Astrocyte (in vitro differentiated cells and primary cell): ENCODE data around the gene MT1H. TPM values are rescaled to one million over a fixed set of nuclear protein-coding genes. Genes with fewer than 3 reads are reported as not detected.
A peak's percentile ranks its signal among the peaks of the same experiment; 100 is the strongest.
"Not testable (repeated sequence)": the region's sequence is repeated elsewhere in the genome, so short reads cannot be mapped to it uniquely, and the experiment has no call there.

Experiments used
- DNase-seq: peaks from one replicate; pipeline ENCODE4 v3.0.0-alpha.2; 2010; ENCODE audit warnings: low read depth
- FAIRE-seq: peaks from 2 replicates; lab custom pipeline; 2011; peaks lifted over from hg19 to GRCh38; lab: Jason Lieb, UNC
- H2AFZ ChIP-seq: 2 replicates; pipeline ENCODE4 v1.6.0; 2012; ENCODE audit warnings: low read depth, low read length, inconsistent platforms
- H3K27ac ChIP-seq: 2 replicates; pipeline ENCODE4 v1.5.1; 2011; ENCODE audit warnings: low read depth, low read length, inconsistent platforms
- H3K27me3 ChIP-seq: 2 replicates; pipeline ENCODE4 v1.6.0; 2011; ENCODE audit warnings: low read length, inconsistent platforms; ENCODE audit not compliant: insufficient read depth
- H3K36me3 ChIP-seq: 2 replicates; pipeline ENCODE4 v1.5.1; 2011; ENCODE audit warnings: low read length, inconsistent platforms; ENCODE audit not compliant: insufficient read depth
- H3K4me1 ChIP-seq: 2 replicates; pipeline ENCODE4 v1.5.1; 2011; ENCODE audit warnings: low read length, inconsistent platforms; ENCODE audit not compliant: insufficient read depth
- H3K4me2 ChIP-seq: 2 replicates; pipeline ENCODE4 v1.6.0; 2012; ENCODE audit warnings: low read length, inconsistent platforms
- H3K4me3 ChIP-seq: 2 replicates; pipeline ENCODE4 v1.5.1; 2011; ENCODE audit warnings: low read depth, mild to moderate bottlenecking, low read length, inconsistent platforms; ENCODE audit not compliant: insufficient read depth
- H3K79me2 ChIP-seq: 2 replicates; pipeline ENCODE4 v1.6.0; 2012; ENCODE audit warnings: mild to moderate bottlenecking, low read length, inconsistent platforms; ENCODE audit not compliant: insufficient read depth
- H3K9ac ChIP-seq: 2 replicates; pipeline ENCODE4 v1.6.0; 2012; ENCODE audit warnings: mild to moderate bottlenecking, low read length, inconsistent platforms
- H3K9me3 ChIP-seq: 2 replicates; pipeline ENCODE4 v1.5.1; 2012; ENCODE audit warnings: low read depth, mild to moderate bottlenecking, low read length, inconsistent platforms; ENCODE audit not compliant: insufficient read depth
- H4K20me1 ChIP-seq: 2 replicates; pipeline ENCODE4 v1.6.0; 2012; ENCODE audit warnings: low read length, inconsistent platforms; ENCODE audit not compliant: insufficient read depth
- H3K27ac Mint-ChIP-seq: one replicate; pipeline ENCODE4 v1.8.0; 2021; ENCODE audit warnings: mild to moderate bottlenecking, mixed read lengths; ENCODE audit not compliant: unreplicated experiment
- H3K27me3 Mint-ChIP-seq: one replicate; pipeline ENCODE4 v1.8.0; 2021; ENCODE audit warnings: low read depth, mixed read lengths; ENCODE audit not compliant: unreplicated experiment
- H3K36me3 Mint-ChIP-seq: one replicate; pipeline ENCODE4 v1.8.0; 2021; ENCODE audit warnings: low read depth, mixed read lengths; ENCODE audit not compliant: unreplicated experiment
- H3K4me1 Mint-ChIP-seq: one replicate; pipeline ENCODE4 v1.8.0; 2021; ENCODE audit warnings: low read depth, mixed read lengths; ENCODE audit not compliant: unreplicated experiment
- H3K4me3 Mint-ChIP-seq: one replicate; pipeline ENCODE4 v1.8.0; 2021; ENCODE audit warnings: mild to moderate bottlenecking, moderate library complexity, mixed read lengths; ENCODE audit not compliant: unreplicated experiment
- H3K9me3 Mint-ChIP-seq: one replicate; pipeline ENCODE4 v1.8.0; 2021; ENCODE audit warnings: mild to moderate bottlenecking, mixed read lengths; ENCODE audit not compliant: unreplicated experiment
- CTCF ChIP-seq: IDR thresholded peaks from 2 replicates; pipeline ENCODE4 v1.5.1; 2011; ENCODE audit warnings: low read depth, mild to moderate bottlenecking, inconsistent platforms, low read length, moderate library complexity; ENCODE audit not compliant: insufficient read depth
- EZH2 ChIP-seq: IDR thresholded peaks from 2 replicates; pipeline ENCODE4 v1.6.1; 2012; ENCODE audit warnings: mild to moderate bottlenecking, low read length, inconsistent platforms; ENCODE audit not compliant: insufficient read depth
- total RNA-seq: library from RNA; stranded (reverse); gene quantifications from 2 replicates; pipeline ENCODE4 v1.2.1, GENCODE V29; 2021

The MT1H gene
- total RNA-seq, 1 donor from 2014 or later: not detected

GRCh38 chr16:56713794-56714193 lies 44.2 kb downstream of the MT1H start:
- no peak overlapping the region for H2AFZ ChIP-seq
- Mint-ChIP-seq H3K4me1 (no peaks in the 10 kb centered on the region), H3K27ac (no peak overlapping the region), H3K9me3 (no peaks in the 10 kb centered on the region), H3K36me3 (no peaks in the 10 kb centered on the region), H3K27me3 (peaks cover 27% of the 10 kb centered on the region), H3K4me3 (no peak overlapping the region)
- H3K4me1 ChIP-seq: no peaks in the 10 kb centered on the region
- FAIRE-seq: peak; percentile 29
- H3K4me3 ChIP-seq: no peak overlapping the region
- no peaks in the 10 kb centered on the region for H3K36me3 ChIP-seq
- no peak overlapping the region for H3K9ac ChIP-seq
- no peaks in the 10 kb centered on the region for H3K79me2 ChIP-seq
- no peaks in the 10 kb centered on the region for H4K20me1 ChIP-seq
- H3K27me3 ChIP-seq: no peaks in the 10 kb centered on the region
- DNase-seq: no peak
- H3K9me3 ChIP-seq: no peaks in the 10 kb centered on the region
- H3K4me2 ChIP-seq: no peak overlapping the region
- TF ChIP-seq EZH2 (no peak), CTCF (no peak)
- no peak overlapping the region for H3K27ac ChIP-seq

GRCh38 chr16:56715126-56715525 lies 45.5 kb downstream of the MT1H start:
- no peaks in the 10 kb centered on the region for H3K4me1 Mint-ChIP-seq
- TF ChIP-seq EZH2: no peak
- H3K4me3 Mint-ChIP-seq: no peak overlapping the region
- H3K27ac Mint-ChIP-seq: no peak overlapping the region
- H3K9me3 Mint-ChIP-seq: no peaks in the 10 kb centered on the region
- no peaks in the 10 kb centered on the region for H4K20me1 ChIP-seq
- H3K9ac ChIP-seq: no peak overlapping the region
- H3K4me3 ChIP-seq: no peak overlapping the region
- no peaks in the 10 kb centered on the region for H3K79me2 ChIP-seq
- H3K36me3 Mint-ChIP-seq: no peaks in the 10 kb centered on the region
- H3K27me3 ChIP-seq: no peaks in the 10 kb centered on the region
- FAIRE-seq (no peak), DNase-seq (no peak)
- no peak overlapping the region for H2AFZ ChIP-seq
- H3K27me3 Mint-ChIP-seq: peaks cover 15% of the 10 kb centered on the region
- no peak overlapping the region for H3K4me2 ChIP-seq
- H3K36me3 ChIP-seq: no peaks in the 10 kb centered on the region
- H3K27ac ChIP-seq: no peak overlapping the region
- H3K4me1 ChIP-seq: no peaks in the 10 kb centered on the region
- H3K9me3 ChIP-seq: no peaks in the 10 kb centered on the region

GRCh38 chr16:56716761-56717160 lies 47.1 kb downstream of the MT1H start:
- FAIRE-seq: no peak

GRCh38 chr16:56717532-56717931 lies 47.9 kb downstream of the MT1H start:
- not testable (repeated sequence) for H3K36me3 ChIP-seq, H3K4me3 Mint-ChIP-seq, H3K9me3 Mint-ChIP-seq, H3K27me3 ChIP-seq, H3K4me3 ChIP-seq, H3K79me2 ChIP-seq, H3K9ac ChIP-seq, H3K4me1 Mint-ChIP-seq, H3K36me3 Mint-ChIP-seq, FAIRE-seq, H4K20me1 ChIP-seq, H3K27ac ChIP-seq, DNase-seq, H3K27ac Mint-ChIP-seq, H3K9me3 ChIP-seq, H2AFZ ChIP-seq, H3K4me1 ChIP-seq, H3K4me2 ChIP-seq
- peaks cover 20% of the 10 kb centered on the region for H3K27me3 Mint-ChIP-seq

More at GRCh38 chr16:56716761-56717160, 47.1 kb downstream of the MT1H start:
- Histone ChIP-seq H3K4me3 (no peak overlapping the region), H3K36me3 (no peaks in the 10 kb centered on the region), H3K27ac (no peak overlapping the region), H3K79me2 (no peaks in the 10 kb centered on the region), H4K20me1 (no peaks in the 10 kb centered on the region), H3K27me3 (no peaks in the 10 kb centered on the region), H3K4me2 (no peak overlapping the region), H3K4me1 (no peaks in the 10 kb centered on the region), H3K9me3 (no peaks in the 10 kb centered on the region), H3K9ac (no peak overlapping the region), H2AFZ (no peak overlapping the region)
- no peak for TF ChIP-seq CTCF
- Mint-ChIP-seq H3K9me3 (no peaks in the 10 kb centered on the region), H3K36me3 (no peaks in the 10 kb centered on the region), H3K27me3 (peaks cover 13% of the 10 kb centered on the region), H3K27ac (no peak overlapping the region), H3K4me1 (no peaks in the 10 kb centered on the region), H3K4me3 (no peak overlapping the region)
- DNase-seq: no peak
